ENCODE data around the gene SEMA4C. TPM values are rescaled to one million over a fixed set of nuclear protein-coding genes. Genes with fewer than 3 reads are reported as not detected.

Gene SEMA4C
- total RNA-seq, 4 donors from 2014 or later = 54.4 to 82.7 (median 75.4) TPM

DNA sequence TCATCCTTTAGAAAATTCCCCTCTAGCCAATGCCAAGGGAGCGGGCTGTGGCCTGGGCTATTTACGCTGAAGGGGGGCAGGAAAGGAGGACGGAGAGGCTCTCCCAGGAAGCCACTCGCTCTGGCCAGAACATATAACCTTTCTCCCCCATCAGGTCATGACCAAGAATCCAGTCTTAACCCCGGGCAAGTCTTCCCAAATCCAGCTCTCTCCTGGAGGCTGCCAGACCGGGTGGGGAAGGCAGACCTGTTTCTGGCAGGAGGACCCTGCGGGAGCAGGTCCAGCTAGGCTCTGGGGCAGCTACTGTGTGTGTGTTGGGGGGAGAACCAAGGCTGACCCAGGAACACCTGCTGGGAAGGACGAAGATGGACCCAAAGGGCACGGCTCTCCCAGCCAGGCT lies 13.4 kb upstream of the SEMA4C start:
- Histone ChIP-seq H3K9me3 (no peaks in the 10 kb centered on the region), H3K27ac (replicated peaks in 1 of 4) (no peak overlapping the region), H3K4me1 (peaks cover 17 to 28% (median 26%) of the 10 kb centered on the region in 4 donors), H3K27me3 (no peaks in the 10 kb centered on the region), H3K36me3 (no peaks in the 10 kb centered on the region), H3K4me3 (no peak overlapping the region)
- 96% methylated on average over 4 of the region's 9 CpGs for WGBS
- no peak for DNase-seq (ENCODE audit: extremely low spot score)
- TF ChIP-seq, protein P1, sequence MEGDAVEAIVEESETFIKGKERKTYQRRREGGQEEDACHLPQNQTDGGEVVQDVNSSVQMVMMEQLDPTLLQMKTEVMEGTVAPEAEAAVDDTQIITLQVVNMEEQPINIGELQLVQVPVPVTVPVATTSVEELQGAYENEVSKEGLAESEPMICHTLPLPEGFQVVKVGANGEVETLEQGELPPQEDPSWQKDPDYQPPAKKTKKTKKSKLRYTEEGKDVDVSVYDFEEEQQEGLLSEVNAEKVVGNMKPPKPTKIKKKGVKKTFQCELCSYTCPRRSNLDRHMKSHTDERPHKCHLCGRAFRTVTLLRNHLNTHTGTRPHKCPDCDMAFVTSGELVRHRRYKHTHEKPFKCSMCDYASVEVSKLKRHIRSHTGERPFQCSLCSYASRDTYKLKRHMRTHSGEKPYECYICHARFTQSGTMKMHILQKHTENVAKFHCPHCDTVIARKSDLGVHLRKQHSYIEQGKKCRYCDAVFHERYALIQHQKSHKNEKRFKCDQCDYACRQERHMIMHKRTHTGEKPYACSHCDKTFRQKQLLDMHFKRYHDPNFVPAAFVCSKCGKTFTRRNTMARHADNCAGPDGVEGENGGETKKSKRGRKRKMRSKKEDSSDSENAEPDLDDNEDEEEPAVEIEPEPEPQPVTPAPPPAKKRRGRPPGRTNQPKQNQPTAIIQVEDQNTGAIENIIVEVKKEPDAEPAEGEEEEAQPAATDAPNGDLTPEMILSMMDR (IDR thresholded peaks at IDR 0.05) = no peak
- TF ChIP-seq EP300 (IDR thresholded peaks at IDR 0.05) (no peak), POLR2AphosphoS5 (IDR thresholded peaks at IDR 0.05) (no peak), POLR2A (IDR thresholded peaks at IDR 0.05; ENCODE audit: low read depth) (no peak)
- intact Hi-C loops (cut with DNase I) = no loop called here

DNA sequence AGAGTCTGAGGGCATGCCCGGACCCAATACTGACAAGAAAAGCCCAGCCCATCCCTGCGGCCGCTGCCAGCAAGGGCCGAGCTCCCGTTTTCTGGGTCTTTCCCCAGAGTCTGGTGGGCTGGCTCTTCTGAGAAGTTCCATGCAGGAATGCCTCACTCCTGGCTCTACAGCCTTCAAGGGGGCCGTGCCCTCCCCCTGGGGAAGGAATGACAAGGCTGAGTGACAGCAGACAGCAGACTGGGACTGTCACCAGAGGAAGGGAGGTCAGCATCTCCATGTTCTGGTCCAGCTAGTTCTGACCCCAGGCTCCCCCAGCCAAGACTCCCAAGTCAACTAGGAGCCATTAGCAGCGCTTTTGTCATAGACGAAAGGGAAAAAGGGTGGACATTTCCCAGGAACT lies 13.0 kb upstream of the SEMA4C start:
- Histone ChIP-seq H3K9me3 (no peaks in the 10 kb centered on the region), H3K36me3 (no peaks in the 10 kb centered on the region), H3K4me3 (no peak overlapping the region), H3K27me3 (no peaks in the 10 kb centered on the region), H3K27ac (replicated peaks in 1 of 4) (no peak overlapping the region), H3K4me1 (peaks cover 13 to 24% (median 22%) of the 10 kb centered on the region in 4 donors)
- WGBS = 95% methylated on average over 4 of the region's 8 CpGs
- intact Hi-C loops (cut with DNase I) = no loop called here
- TF ChIP-seq POLR2A (IDR thresholded peaks at IDR 0.05; ENCODE audit: low read depth) (no peak), POLR2AphosphoS5 (IDR thresholded peaks at IDR 0.05) (no peak), EP300 (IDR thresholded peaks at IDR 0.05) (no peak)
- TF ChIP-seq, protein P1 (IDR thresholded peaks at IDR 0.05) = no peak
- DNase-seq (ENCODE audit: extremely low spot score) = no peak

DNA sequence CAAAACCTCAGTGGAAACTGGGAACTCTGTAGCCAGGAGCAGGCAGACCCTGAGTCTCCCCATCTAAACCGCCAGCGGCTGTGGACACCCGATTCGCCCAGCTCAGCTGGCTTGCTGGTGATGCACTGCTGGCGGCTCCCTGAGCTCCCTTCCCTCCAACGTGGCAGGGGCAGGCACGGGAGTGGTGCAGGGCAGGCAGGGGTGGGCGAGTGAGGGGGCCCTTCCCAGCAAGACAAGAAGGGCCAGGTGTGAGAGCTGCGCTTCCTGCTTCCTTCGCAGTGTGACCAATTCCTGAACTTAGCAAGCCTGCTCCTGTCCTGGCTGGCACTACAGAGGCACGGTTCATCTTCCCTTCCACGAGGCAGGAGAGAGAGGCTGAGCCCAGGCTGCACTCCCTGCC lies 12.3 kb upstream of the SEMA4C start:
- 83% methylated on average over 12 of the region's 12 CpGs for WGBS
- intact Hi-C loops (cut with DNase I) = no loop called here
- no peak overlapping the region for H3K4me3 ChIP-seq

DNA sequence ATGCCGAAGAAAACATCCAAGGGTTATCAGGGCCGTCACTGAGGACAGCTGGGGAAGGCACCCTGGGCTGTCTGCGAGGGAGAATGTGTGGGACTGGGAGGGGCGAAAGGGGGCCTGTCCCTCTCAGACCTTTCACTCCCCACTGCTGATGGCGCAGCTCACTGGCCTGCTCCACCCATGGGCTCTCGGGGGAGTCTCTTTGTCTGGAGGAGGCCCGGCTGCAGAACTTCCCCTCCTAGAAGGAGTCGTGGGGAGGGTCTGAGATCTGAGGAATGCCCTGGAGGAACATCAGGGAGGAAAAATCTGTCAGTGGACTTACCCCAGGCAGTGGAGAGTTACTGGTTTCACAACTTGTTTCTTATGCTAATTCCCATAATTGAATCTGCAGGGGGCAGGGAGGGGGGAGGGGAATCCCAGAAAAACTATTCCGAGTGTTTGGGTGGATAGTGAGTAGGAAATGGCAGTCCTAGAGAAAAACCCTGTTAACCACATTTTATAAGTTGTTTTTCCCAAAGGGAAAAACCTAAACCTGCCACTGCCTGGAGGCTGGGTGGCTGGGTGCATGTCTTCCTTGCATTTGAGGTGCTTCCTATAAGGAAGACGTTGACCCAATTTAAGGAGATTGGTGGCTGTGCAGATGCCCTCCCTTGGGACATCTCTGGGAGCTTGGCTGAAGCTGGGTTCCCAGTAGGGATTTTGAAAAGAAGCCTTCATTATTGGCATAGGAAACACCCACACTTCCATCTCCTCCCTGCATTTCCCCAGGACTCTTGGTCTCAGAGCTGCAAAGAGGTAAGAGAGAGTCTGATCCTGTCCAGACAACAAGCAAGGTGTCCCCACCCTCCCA lies 11.7 kb upstream of the SEMA4C start:
- Histone ChIP-seq H3K27me3 (no peaks in the 10 kb centered on the region), H3K36me3 (no peaks in the 10 kb centered on the region), H3K27ac (replicated peaks in 1 of 4) (peak overlapping the region in 1 of 4 donors; percentile 22), H3K9me3 (no peaks in the 10 kb centered on the region), H3K4me1 (peaks cover 4 to 11% (median 9%) of the 10 kb centered on the region in 4 donors), H3K4me3 (no peak overlapping the region)
- no peak for DNase-seq (ENCODE audit: extremely low spot score)
- 69% methylated on average over 10 of the region's 10 CpGs for WGBS
- TF ChIP-seq, protein P1 (IDR thresholded peaks at IDR 0.05) = no peak
- TF ChIP-seq POLR2A (IDR thresholded peaks at IDR 0.05; ENCODE audit: low read depth) (no peak), POLR2AphosphoS5 (IDR thresholded peaks at IDR 0.05) (no peak), EP300 (IDR thresholded peaks at IDR 0.05) (no peak)
- intact Hi-C loops (cut with DNase I) = no loop called here

More for the DNA sequence above, 12.3 kb upstream of the SEMA4C start:
- Histone ChIP-seq H3K9me3 (no peaks in the 10 kb centered on the region), H3K27ac (replicated peaks in 1 of 4) (peak overlapping the region in 1 of 4 donors; percentile 22), H3K36me3 (no peaks in the 10 kb centered on the region), H3K27me3 (no peaks in the 10 kb centered on the region), H3K4me1 (peaks cover 6 to 17% (median 15%) of the 10 kb centered on the region in 4 donors)
- TF ChIP-seq, protein P1 (IDR thresholded peaks at IDR 0.05) = no peak
- TF ChIP-seq EP300 (IDR thresholded peaks at IDR 0.05) (no peak), POLR2AphosphoS5 (IDR thresholded peaks at IDR 0.05) (no peak), POLR2A (IDR thresholded peaks at IDR 0.05; ENCODE audit: low read depth) (no peak)
- no peak for DNase-seq (ENCODE audit: extremely low spot score)
